K562 (cell line): ENCODE data around the gene SNX20. TPM values are rescaled to one million over a fixed set of nuclear protein-coding genes. Genes with fewer than 3 reads are reported as not detected.

Source experiments
- ATAC-seq: fragments of 200-7000 bp; cut with Tn5 transposase; 3 replicates; pipeline ENCODE4 v1.9.1; 2020; ENCODE audit warnings: moderate library complexity
- BruUV-seq: library from RNA; stranded (reverse); fragments of 400-500 nt; replicated peaks from 2 replicates; lab custom pipeline; 2021; lab: Mats Ljungman, UMichigan
- CTCF ChIA-PET: fragments of 300-600 bp; formaldehyde crosslinking; extraction: SDS; loops from one replicate; lab custom pipeline; 2021; ENCODE audit warnings: low intra/inter-chr PET ratio; lab: Yijun Ruan, JAX
- POLR2A ChIA-PET: fragments of 300-600, 350-650 bp; sonication (Branson Sonifier 250); formaldehyde crosslinking; extraction: SDS; loops from one replicate; lab custom pipeline; 2021; ENCODE audit warnings: antibody characterized with exemption, inconsistent platforms; lab: Yijun Ruan, JAX
- DNase-seq, 4 experiments: peaks; one replicate each; pipeline versions ENCODE4 v3.0.0 to v3.0.0-alpha.2; 2011 to 2018; ENCODE audit warnings: low spot score in 3 of 4, mixed read lengths in 3 of 4; ENCODE audit errors: extremely low read depth in 1 of 4
- FAIRE-seq: peaks from 2 replicates; lab custom pipeline; 2011; peaks lifted over from hg19 to GRCh38; lab: Jason Lieb, UNC
- H2AFZ ChIP-seq: 2 replicates; pipeline ENCODE4 v1.6.0; 2011; ENCODE audit warnings: low read depth, low read length, control low read depth, inconsistent platforms
- H3K27ac ChIP-seq: fragments of 200-600 bp; 3 replicates; pipeline ENCODE4 v1.8.0; 2011; ENCODE audit warnings: low read depth, mild to moderate bottlenecking, control low read depth, inconsistent platforms, low read length, moderate library complexity, mixed read lengths; ENCODE audit errors: extremely low read depth
- H3K27me3 ChIP-seq, 2 experiments: fragments of 300-600 bp in 1 of 2; 2 replicates in 1 of 2; 3 replicates in 1 of 2; pipeline versions ENCODE4 v1.6.0 to v1.8.0; 2011; ENCODE audit warnings: inconsistent platforms in 2 of 2, low read length in 2 of 2, mild to moderate bottlenecking in 1 of 2, mixed read lengths in 1 of 2, moderate library complexity in 1 of 2; ENCODE audit not compliant: control insufficient read depth in 2 of 2, insufficient read depth in 2 of 2
- H3K36me3 ChIP-seq: fragments of 300-600 bp; 3 replicates; pipeline ENCODE4 v1.8.0; 2011; ENCODE audit warnings: mild to moderate bottlenecking, low read length, inconsistent platforms; ENCODE audit not compliant: control insufficient read depth, insufficient read depth
- H3K4me1 ChIP-seq, 2 experiments: fragments of 200-600 bp in 1 of 2; replicated peaks in 1 of 2; 2 replicates in 1 of 2; 3 replicates in 1 of 2; pipeline versions ENCODE4 v1.5.1 to v1.8.0; 2011; ENCODE audit warnings: inconsistent platforms in 2 of 2, low read length in 2 of 2, mild to moderate bottlenecking in 1 of 2, mixed read lengths in 1 of 2, moderate library complexity in 1 of 2; ENCODE audit not compliant: control insufficient read depth in 2 of 2, insufficient read depth in 2 of 2
- H3K4me2 ChIP-seq: 2 replicates; pipeline ENCODE4 v1.6.1; 2011; ENCODE audit warnings: low read length, control low read depth, inconsistent platforms, mixed read lengths; ENCODE audit not compliant: insufficient read depth
- H3K4me3 ChIP-seq: fragments of 200-600 bp; sonication (generic), shearing (Covaris generic); 2 replicates; pipeline ENCODE4 v1.5.1; 2016; ENCODE audit warnings: control low read depth, inconsistent platforms
- H3K79me2 ChIP-seq: fragments of 200-600 bp; 3 replicates; pipeline ENCODE4 v1.8.0; 2011; ENCODE audit warnings: low read length, inconsistent platforms; ENCODE audit not compliant: control insufficient read depth, insufficient read depth
- H3K9ac ChIP-seq, 2 experiments: 2 replicates each; pipeline versions ENCODE4 v1.6.0 to v1.6.1; 2011; ENCODE audit warnings: low read depth in 2 of 2, low read length in 2 of 2, control low read depth in 1 of 2, inconsistent platforms in 1 of 2, mild to moderate bottlenecking in 1 of 2, mixed read lengths in 1 of 2; ENCODE audit not compliant: insufficient read depth in 1 of 2
- H3K9me1 ChIP-seq: one replicate; pipeline ENCODE4 v1.6.0; 2011; ENCODE audit warnings: inconsistent platforms, mild to moderate bottlenecking, low read length, moderate library complexity; ENCODE audit not compliant: control insufficient read depth, insufficient read depth
- H3K9me3 ChIP-seq: replicated peaks from 2 replicates; pipeline ENCODE4 v1.5.1; 2011; ENCODE audit warnings: low read depth, low read length, inconsistent platforms; ENCODE audit not compliant: control insufficient read depth, insufficient read depth
- H4K20me1 ChIP-seq: replicated peaks from 2 replicates; pipeline ENCODE4 v1.6.1; 2011; ENCODE audit warnings: low read length, inconsistent platforms, mixed read lengths; ENCODE audit not compliant: control insufficient read depth, insufficient read depth
- FOXA1 ChIP-seq: fragments of 450-650 bp; IDR thresholded peaks from 2 replicates; pipeline ENCODE4 v1.6.1; 2016; ENCODE audit warnings: mild to moderate bottlenecking, borderline replicate concordance
- ZNF23 ChIP-seq: fragments of 250-450 bp; sonication (Bioruptor Pico); IDR thresholded peaks from 2 replicates; pipeline ENCODE4 v1.4.0; 2020; ENCODE audit warnings: mild to moderate bottlenecking
- WGBS: fragments of 100-300 bp; shearing (Covaris generic); methylation state at CpG from one replicate; pipeline ENCODE4 v1.1.6; 2016; ENCODE audit warnings: low coverage, mixed read lengths; ENCODE audit not compliant: insufficient coverage; ENCODE audit errors: missing lambda C conversion rate; 5-methylcytosine and 5-hydroxymethylcytosine counted together
- in situ Hi-C: fragments of 300-500 bp; cut with MboI; formaldehyde crosslinking; loops from 4 replicates; pipeline ENCODE4 v1.15.0; 2018; ENCODE audit warnings: inconsistent platforms, mixed read lengths
- intact Hi-C: fragments of 100-400 bp; cut with micrococcal nuclease; formaldehyde crosslinking; loops from 2 replicates; pipeline ENCODE4 v1.14.2; 2022
- polyA plus RNA-seq, 8 experiments: library from polyadenylated mRNA; depleted of rRNA in 4 of 8; stranded (reverse) in 5 of 8; unstranded in 3 of 8; fragments of >200 nt; fragmentation: Nextera tagmentation in 2 of 8; fragmentation: Illumina TruSeq in 1 of 8; extraction: Ambion mirVana in 2 of 8; extraction: Trizol in 1 of 8; gene quantifications; 2 replicates each; pipeline versions ENCODE4 v1.2.1 to v1.2.3, GENCODE V29; 2011 to 2014; ENCODE audit warnings: inconsistent platforms in 1 of 8, missing spikeins in 1 of 8
- total RNA-seq, 7 experiments: library from RNA; depleted of rRNA in 6 of 7; stranded (reverse); fragments of >200 nt in 6 of 7; fragmentation: Illumina TruSeq in 2 of 7; extraction: Trizol in 2 of 7; gene quantifications; 2 replicates each; pipeline versions ENCODE4 v1.2.1 to v1.2.3, GENCODE V29; 2011 to 2021; ENCODE audit warnings: low replicate concordance in 1 of 7
- TF ChIP-seq, protein P1 (sequence below): fragments of 450-650 bp; conservative IDR thresholded peaks from 2 replicates; pipeline ENCODE4 v1.6.1; 2016; ENCODE audit warnings: missing genetic modification characterization, low read depth, mild to moderate bottlenecking, control low read depth, missing compliant biosample characterization
- TF ChIP-seq, protein P2 (sequence below): fragments of 250-450 bp; sonication (Bioruptor Pico); IDR thresholded peaks from 2 replicates; pipeline ENCODE4 v1.9.0; 2021; ENCODE audit warnings: mild to moderate bottlenecking, inconsistent platforms
- TF ChIP-seq, protein P3 (sequence below), 2 experiments: fragments of 250-450 bp in 1 of 2; fragments of 450-650 bp in 1 of 2; sonication (Bioruptor Pico) in 1 of 2; IDR thresholded peaks; 2 replicates each; pipeline versions ENCODE4 v1.6.1 to v1.8.0; 2016 to 2021; ENCODE audit warnings: mild to moderate bottlenecking in 2 of 2, moderate library complexity in 2 of 2, missing compliant biosample characterization in 1 of 2, missing genetic modification characterization in 1 of 2
- TF ChIP-seq, protein P4 (sequence below), 3 experiments: IDR thresholded peaks in 2 of 3; conservative IDR thresholded peaks in 1 of 3; 2 replicates each; pipeline ENCODE4 v1.5.1; 2011 to 2012; ENCODE audit warnings: low read length in 3 of 3, mild to moderate bottlenecking in 3 of 3, control low read depth in 2 of 3, improper control_type of control experiment in 1 of 3, inconsistent platforms in 1 of 3, low read depth in 1 of 3, mixed read lengths in 1 of 3, moderate library complexity in 1 of 3; ENCODE audit not compliant: insufficient read depth in 2 of 3

The SNX20 gene
- total and polyA plus RNA-seq, 9 of the 15 experiments (the other 6 are each of a cell fraction or from before 2014, with no cell fraction given) = 0.04 to 0.07 TPM; not detected in 7

DNA sequence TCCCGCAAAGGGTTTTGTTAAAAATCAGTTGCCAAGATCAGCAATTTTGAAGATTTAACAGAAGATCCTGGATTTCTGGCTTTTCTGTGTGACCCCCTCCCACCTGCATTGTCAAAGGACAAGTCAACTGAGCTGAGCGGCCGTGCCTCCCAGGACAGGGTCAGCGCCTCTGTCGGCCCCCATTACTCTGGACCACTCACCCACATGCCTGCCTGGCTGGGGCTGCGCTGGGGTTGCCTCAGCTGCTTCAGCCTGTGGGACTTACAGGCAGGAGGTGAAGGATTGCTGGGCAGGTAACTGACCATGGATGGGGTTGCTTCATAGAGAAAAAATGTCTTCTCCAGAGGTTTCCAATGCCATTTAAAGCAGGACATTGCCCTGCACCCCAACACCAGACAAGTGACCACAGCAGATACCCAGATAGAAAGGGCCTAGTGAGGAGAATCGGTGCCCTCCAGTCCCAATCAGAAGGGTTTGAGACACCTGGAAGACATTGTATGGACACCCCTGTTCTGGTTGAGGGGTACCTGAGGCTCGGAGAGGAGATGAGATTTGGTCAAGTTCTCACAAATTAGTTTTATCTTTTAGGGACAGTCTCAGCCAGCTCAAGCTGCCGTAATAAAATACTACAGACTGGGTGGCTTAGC, 52.8 kb downstream of the SNX20 start (continued):
- TF ChIP-seq, protein P1, sequence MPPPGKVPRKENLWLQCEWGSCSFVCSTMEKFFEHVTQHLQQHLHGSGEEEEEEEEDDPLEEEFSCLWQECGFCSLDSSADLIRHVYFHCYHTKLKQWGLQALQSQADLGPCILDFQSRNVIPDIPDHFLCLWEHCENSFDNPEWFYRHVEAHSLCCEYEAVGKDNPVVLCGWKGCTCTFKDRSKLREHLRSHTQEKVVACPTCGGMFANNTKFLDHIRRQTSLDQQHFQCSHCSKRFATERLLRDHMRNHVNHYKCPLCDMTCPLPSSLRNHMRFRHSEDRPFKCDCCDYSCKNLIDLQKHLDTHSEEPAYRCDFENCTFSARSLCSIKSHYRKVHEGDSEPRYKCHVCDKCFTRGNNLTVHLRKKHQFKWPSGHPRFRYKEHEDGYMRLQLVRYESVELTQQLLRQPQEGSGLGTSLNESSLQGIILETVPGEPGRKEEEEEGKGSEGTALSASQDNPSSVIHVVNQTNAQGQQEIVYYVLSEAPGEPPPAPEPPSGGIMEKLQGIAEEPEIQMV (tag) = no peak
- TF ChIP-seq ZNF23 (CRISPR knock-in tag) (no peak), FOXA1 (no peak)
- TF ChIP-seq, protein P2, sequence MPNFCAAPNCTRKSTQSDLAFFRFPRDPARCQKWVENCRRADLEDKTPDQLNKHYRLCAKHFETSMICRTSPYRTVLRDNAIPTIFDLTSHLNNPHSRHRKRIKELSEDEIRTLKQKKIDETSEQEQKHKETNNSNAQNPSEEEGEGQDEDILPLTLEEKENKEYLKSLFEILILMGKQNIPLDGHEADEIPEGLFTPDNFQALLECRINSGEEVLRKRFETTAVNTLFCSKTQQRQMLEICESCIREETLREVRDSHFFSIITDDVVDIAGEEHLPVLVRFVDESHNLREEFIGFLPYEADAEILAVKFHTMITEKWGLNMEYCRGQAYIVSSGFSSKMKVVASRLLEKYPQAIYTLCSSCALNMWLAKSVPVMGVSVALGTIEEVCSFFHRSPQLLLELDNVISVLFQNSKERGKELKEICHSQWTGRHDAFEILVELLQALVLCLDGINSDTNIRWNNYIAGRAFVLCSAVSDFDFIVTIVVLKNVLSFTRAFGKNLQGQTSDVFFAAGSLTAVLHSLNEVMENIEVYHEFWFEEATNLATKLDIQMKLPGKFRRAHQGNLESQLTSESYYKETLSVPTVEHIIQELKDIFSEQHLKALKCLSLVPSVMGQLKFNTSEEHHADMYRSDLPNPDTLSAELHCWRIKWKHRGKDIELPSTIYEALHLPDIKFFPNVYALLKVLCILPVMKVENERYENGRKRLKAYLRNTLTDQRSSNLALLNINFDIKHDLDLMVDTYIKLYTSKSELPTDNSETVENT (CRISPR knock-in tag) = no peak

DNA sequence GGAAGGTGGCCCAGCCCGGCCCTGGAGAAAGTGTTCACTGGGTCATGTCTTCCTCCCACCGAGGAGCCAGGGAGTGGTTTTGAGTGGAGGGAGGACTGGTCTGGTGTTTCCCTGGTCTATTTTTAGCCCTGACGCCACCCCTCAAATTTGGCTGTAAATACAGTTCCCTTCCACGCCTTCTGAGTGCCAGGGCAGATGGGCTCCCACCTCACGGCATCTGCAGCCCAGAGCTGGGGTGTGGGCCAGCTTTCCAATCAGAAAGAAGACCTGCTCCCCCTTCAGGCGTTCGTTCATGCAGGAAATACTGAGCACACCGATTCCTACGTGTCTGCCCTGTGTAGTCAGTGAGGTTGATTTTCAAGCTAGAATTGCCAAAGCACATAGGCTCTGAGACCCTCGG, 53.7 kb downstream of the SNX20 start:
- FAIRE-seq (no peak), DNase-seq (peak in 1 of 4 experiments; percentile 14), ATAC-seq (peak; percentile 56; the same call in 2 of the 3 replicates)
- Histone ChIP-seq H2AFZ (no peak overlapping the region), H3K4me1 (no peaks in the 10 kb centered on the region; a peak in 2 of 5 replicates), H3K27me3 (peaks cover 13 to 59% of the 10 kb centered on the region in 2 experiments), H3K27ac (no peak overlapping the region), H3K9me1 (no peaks in the 10 kb centered on the region), H3K36me3 (no peaks in the 10 kb centered on the region), H4K20me1 (0 out of 2 replicates have a peak, but pooled peaks cover 4% of the 10 kb centered on the region), H3K4me2 (no peak overlapping the region), H3K9ac (no peak overlapping the region), H3K4me3 (no peak overlapping the region), H3K79me2 (no peaks in the 10 kb centered on the region), H3K9me3 (no peaks in the 10 kb centered on the region)
- in situ Hi-C loops (no loop called here), intact Hi-C loops (no loop called here)
- TF ChIP-seq, protein P3, sequence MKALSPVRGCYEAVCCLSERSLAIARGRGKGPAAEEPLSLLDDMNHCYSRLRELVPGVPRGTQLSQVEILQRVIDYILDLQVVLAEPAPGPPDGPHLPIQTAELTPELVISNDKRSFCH (CRISPR knock-in tag; IDR thresholded peaks at IDR 0.05) = no peak
- TF ChIP-seq, protein P3 (tag; IDR thresholded peaks at IDR 0.05) = no peak
- TF ChIP-seq, protein P4, sequence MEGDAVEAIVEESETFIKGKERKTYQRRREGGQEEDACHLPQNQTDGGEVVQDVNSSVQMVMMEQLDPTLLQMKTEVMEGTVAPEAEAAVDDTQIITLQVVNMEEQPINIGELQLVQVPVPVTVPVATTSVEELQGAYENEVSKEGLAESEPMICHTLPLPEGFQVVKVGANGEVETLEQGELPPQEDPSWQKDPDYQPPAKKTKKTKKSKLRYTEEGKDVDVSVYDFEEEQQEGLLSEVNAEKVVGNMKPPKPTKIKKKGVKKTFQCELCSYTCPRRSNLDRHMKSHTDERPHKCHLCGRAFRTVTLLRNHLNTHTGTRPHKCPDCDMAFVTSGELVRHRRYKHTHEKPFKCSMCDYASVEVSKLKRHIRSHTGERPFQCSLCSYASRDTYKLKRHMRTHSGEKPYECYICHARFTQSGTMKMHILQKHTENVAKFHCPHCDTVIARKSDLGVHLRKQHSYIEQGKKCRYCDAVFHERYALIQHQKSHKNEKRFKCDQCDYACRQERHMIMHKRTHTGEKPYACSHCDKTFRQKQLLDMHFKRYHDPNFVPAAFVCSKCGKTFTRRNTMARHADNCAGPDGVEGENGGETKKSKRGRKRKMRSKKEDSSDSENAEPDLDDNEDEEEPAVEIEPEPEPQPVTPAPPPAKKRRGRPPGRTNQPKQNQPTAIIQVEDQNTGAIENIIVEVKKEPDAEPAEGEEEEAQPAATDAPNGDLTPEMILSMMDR (IDR thresholded peaks at IDR 0.05 in 2 of 3, conservative IDR thresholded peaks at IDR 0.05 in 1 of 3; ENCODE audit: insufficient read depth in 2 of 3, low read depth in 1 of 3, low read length in 3 of 3) = peak in 1 of 3 experiments; percentile 9; a peak in 1 of 6 replicates
- ChIA-PET POLR2A (interaction anchor here (1.2 kb wide), 1 partner anchor 29 kb away, joined by 3 read pairs; no protein-coding TSS in a partner anchor), CTCF (interaction anchor here (0.6 kb wide), 1 partner anchor 177 kb away, joined by 3 read pairs; no protein-coding TSS in a partner anchor)
- 0% methylated on average over 10 of the region's 10 CpGs for WGBS
- no TSS peak for BruUV-seq
